SJSA1 (cell line): ENCODE measurements around the gene GLB1L3. TPM values are rescaled to one million over a fixed set of nuclear protein-coding genes. Genes with fewer than 3 reads are reported as not detected.
"Not testable (repeated sequence)": the region's sequence is repeated elsewhere in the genome, so short reads cannot be mapped to it uniquely, and the experiment has no call there.

Experiments used
- DNase-seq, 2 experiments: peaks; one replicate each; pipeline ENCODE4 v3.0.0-alpha.2; 2015 to 2020; ENCODE audit warnings: low spot score in 2 of 2, low read depth in 1 of 2
- H3K27ac ChIP-seq: fragments of 250-450 bp; sonication (Bioruptor Pico); 2 replicates; pipeline ENCODE4 v1.5.1; 2020; ENCODE audit warnings: mild to moderate bottlenecking, moderate library complexity
- H3K27me3 ChIP-seq: fragments of 250-450 bp; sonication (Bioruptor Pico); replicated peaks from 2 replicates; pipeline ENCODE4 v1.5.1; 2020; ENCODE audit warnings: mild to moderate bottlenecking, moderate library complexity
- H3K36me3 ChIP-seq: fragments of 250-450 bp; sonication (Bioruptor Pico); 2 replicates; pipeline ENCODE4 v1.5.1; 2020; ENCODE audit warnings: mild to moderate bottlenecking
- H3K4me1 ChIP-seq: fragments of 250-450 bp; sonication (Bioruptor Pico); replicated peaks from 2 replicates; pipeline ENCODE4 v1.6.1; 2021; ENCODE audit warnings: mild to moderate bottlenecking
- H3K4me3 ChIP-seq: fragments of 250-450 bp; sonication (Bioruptor Pico); 2 replicates; pipeline ENCODE4 v1.5.1; 2020; ENCODE audit warnings: mild to moderate bottlenecking
- H3K9me3 ChIP-seq: fragments of 250-450 bp; sonication (Bioruptor Pico); replicated peaks from 2 replicates; pipeline ENCODE4 v1.5.1; 2020; ENCODE audit warnings: mild to moderate bottlenecking
- total RNA-seq: library from RNA; depleted of rRNA; stranded (reverse); fragments of >200 nt; shearing (Covaris generic); gene quantifications from 2 replicates; pipeline ENCODE4 v1.2.3, GENCODE V29; 2014

GLB1L3 gene
- total RNA-seq, 1 experiment from 2014 or later, result not detected

GRCh38 chr11:134275188-134275533 lies 1.0 kb upstream of the GLB1L3 start:
- H3K27me3 ChIP-seq, result peaks cover 27% of the 10 kb centered on the region
- no peak overlapping the region for H3K4me3 ChIP-seq
- H3K36me3 ChIP-seq, result no peaks in the 10 kb centered on the region
- H3K4me1 ChIP-seq, result no peaks in the 10 kb centered on the region
- DNase-seq, result no peak
- H3K9me3 ChIP-seq, result no peaks in the 10 kb centered on the region
- H3K27ac ChIP-seq, result no peak overlapping the region

DNA sequence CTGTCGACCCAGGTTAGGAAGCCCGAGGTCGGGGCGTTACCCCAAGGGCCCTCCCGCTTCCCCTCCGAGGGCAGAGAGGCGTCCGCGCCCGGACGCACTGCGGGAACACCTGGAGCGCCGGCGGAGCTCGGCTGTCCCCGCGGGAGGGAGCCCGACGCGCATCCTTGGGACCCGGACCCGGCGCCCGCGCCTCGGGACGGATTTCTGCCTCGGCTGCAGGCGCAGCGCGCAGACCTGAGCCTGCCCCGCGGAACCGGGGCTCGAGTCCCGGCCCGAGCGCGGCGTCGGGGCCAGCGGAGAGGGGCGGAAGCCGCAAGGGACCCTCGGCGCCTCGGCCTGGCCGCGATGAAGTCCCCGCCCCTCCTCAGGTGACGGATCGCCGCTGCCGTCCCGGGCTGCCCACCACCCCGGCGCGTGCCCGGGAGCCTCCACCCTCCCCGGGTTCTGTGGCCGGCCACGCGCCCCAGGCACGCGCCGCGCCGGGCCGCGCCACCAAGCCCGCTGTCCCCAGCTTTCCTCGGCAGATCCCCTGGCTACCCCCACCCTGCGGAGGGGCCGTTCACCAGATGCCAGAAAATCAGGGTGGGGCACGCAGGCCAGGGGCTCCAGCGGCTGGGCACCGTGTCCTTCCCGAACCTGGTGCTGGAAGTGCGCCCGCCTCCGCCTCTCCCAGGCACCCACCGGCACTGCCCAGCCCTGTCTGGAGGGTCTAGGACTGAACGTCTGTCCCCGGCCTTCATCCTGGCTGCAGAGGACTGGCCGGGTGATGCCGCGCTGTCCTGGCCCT lies 410 bp downstream of the GLB1L3 start:
- Histone ChIP-seq H3K27me3 (peaks cover 29% of the 10 kb centered on the region), H3K4me1 (no peaks in the 10 kb centered on the region), H3K4me3 (no peak overlapping the region), H3K36me3 (no peaks in the 10 kb centered on the region), H3K27ac (no peak overlapping the region), H3K9me3 (no peaks in the 10 kb centered on the region)
- DNase-seq, result no peak

- Histone ChIP-seq H3K4me3 (no peak overlapping the region), H3K36me3 (no peaks in the 10 kb centered on the region), H3K9me3 (no peaks in the 10 kb centered on the region), H3K27me3 (peaks cover 29% of the 10 kb centered on the region), H3K4me1 (no peaks in the 10 kb centered on the region), H3K27ac (no peak overlapping the region)
- no peak for DNase-seq
Measured at GRCh38 chr11:134277183-134278001, 1.2 kb downstream of the GLB1L3 start.

DNA sequence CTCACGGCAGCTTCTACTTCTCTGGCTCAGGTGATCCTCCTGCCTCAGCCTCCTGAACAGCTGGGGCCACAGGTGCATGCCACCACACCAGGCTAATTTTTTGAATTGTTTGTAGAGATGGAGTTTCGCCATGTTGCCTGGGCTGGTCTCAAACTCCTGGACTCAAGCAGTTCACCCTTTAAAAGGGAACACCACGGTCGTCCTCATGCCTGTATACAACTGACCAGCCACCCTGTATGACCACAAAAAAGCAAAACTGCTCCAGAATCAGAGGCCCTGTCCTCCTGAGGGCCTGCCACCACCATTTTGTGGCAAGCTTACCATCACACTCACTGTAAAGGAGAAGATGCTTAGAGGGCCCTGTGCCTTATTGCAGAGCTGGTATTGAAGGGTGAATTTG lies 2.2 kb downstream of the GLB1L3 start:
- Histone ChIP-seq H3K27ac (no peak overlapping the region), H3K4me3 (no peak overlapping the region), H3K9me3 (no peaks in the 10 kb centered on the region), H3K4me1 (no peaks in the 10 kb centered on the region), H3K27me3 (peaks cover 29% of the 10 kb centered on the region), H3K36me3 (no peaks in the 10 kb centered on the region)
- no peak for DNase-seq

GRCh38 chr11:134281635-134282034 lies 5.5 kb downstream of the GLB1L3 start:
- not testable (repeated sequence) for H3K4me1 ChIP-seq, H3K9me3 ChIP-seq, H3K36me3 ChIP-seq, H3K27ac ChIP-seq, H3K4me3 ChIP-seq, DNase-seq
- H3K27me3 ChIP-seq, result peaks cover 14% of the 10 kb centered on the region

DNA sequence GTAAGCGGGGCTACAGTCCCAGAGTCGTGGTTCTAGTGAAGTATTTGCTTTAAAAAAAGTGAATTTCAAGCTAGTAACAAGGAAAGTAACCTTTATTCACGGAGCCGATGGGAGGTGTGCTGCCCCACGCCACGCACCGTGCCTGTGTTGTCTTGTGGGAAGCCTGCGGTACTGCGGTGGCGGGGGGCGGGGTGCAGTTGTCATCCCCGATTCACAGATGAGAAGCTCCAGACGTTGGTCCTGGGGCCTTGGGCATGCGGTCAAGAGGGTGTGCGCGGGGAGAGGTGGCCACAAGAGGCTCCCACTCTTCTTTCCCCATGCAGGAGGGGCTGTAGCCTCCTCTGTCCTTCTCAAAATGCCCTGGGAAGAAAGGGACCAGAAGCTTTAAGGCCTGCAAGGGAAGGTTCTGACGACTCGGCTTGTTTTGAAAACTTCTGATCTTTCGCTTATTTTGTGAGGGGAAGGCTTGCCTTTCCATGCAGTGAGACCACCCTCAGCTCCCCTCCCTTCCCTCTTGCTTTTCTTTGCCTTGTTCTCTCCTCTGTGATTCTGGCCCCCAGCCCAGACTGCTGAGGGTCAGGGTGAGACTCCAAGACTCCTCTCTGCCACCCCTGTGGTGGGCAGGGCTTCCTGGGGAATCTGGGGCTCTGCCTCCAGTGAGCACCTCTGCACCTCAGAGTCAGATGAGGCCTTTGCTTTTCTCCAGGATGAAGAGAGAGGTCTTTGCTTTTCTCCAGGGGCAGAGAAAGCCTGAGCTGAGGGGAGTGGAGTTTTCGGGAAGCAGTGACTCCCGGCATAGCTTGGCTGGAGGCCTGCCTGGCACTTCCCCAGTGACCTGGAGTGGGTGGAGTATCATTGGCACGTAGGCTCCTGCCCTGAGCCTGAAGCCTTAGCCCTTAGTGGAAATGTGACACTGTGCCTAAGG lies 6.2 kb downstream of the GLB1L3 start:
- DNase-seq, result no peak
- Histone ChIP-seq H3K4me1 (no peaks in the 10 kb centered on the region), H3K27me3 (peaks cover 8% of the 10 kb centered on the region; the same call in 1 of the 2 replicates), H3K36me3 (no peaks in the 10 kb centered on the region), H3K27ac (no peak overlapping the region), H3K4me3 (no peak overlapping the region), H3K9me3 (no peaks in the 10 kb centered on the region)

- no peak for DNase-seq
- no peaks in the 10 kb centered on the region for H3K9me3 ChIP-seq
- no peak overlapping the region for H3K4me3 ChIP-seq
- no peaks in the 10 kb centered on the region for H3K4me1 ChIP-seq
- peaks cover 6% of the 10 kb centered on the region; the same call in 1 of the 2 replicates for H3K27me3 ChIP-seq
- no peaks in the 10 kb centered on the region for H3K36me3 ChIP-seq
- no peak overlapping the region for H3K27ac ChIP-seq
Measured at GRCh38 chr11:134283461-134284230, 7.5 kb downstream of the GLB1L3 start.

GRCh38 chr11:134284349-134284748 lies 8.2 kb downstream of the GLB1L3 start:
- H3K4me3 ChIP-seq, DNase-seq, H3K9me3 ChIP-seq, H3K27me3 ChIP-seq, H3K36me3 ChIP-seq, H3K4me1 ChIP-seq, H3K27ac ChIP-seq: not testable (repeated sequence)

GRCh38 chr11:134287561-134287960 lies 11.4 kb downstream of the GLB1L3 start:
- H3K9me3 ChIP-seq, result no peaks in the 10 kb centered on the region
- DNase-seq, result no peak
- no peak overlapping the region for H3K4me3 ChIP-seq
- H3K4me1 ChIP-seq, result no peaks in the 10 kb centered on the region
- no peak overlapping the region for H3K27ac ChIP-seq
- no peaks in the 10 kb centered on the region for H3K27me3 ChIP-seq
- H3K36me3 ChIP-seq, result no peaks in the 10 kb centered on the region

GRCh38 chr11:134288486-134288885 lies 12.3 kb downstream of the GLB1L3 start:
- no peak overlapping the region for H3K27ac ChIP-seq
- no peaks in the 10 kb centered on the region for H3K36me3 ChIP-seq
- no peaks in the 10 kb centered on the region for H3K9me3 ChIP-seq
- no peaks in the 10 kb centered on the region for H3K4me1 ChIP-seq
- H3K4me3 ChIP-seq, result no peak overlapping the region
- no peak for DNase-seq
- H3K27me3 ChIP-seq, result no peaks in the 10 kb centered on the region

GRCh38 chr11:134289167-134289566 lies 13.0 kb downstream of the GLB1L3 start:
- DNase-seq, result no peak
- Histone ChIP-seq H3K9me3 (no peaks in the 10 kb centered on the region), H3K27me3 (no peaks in the 10 kb centered on the region), H3K4me3 (no peak overlapping the region), H3K4me1 (no peaks in the 10 kb centered on the region), H3K36me3 (no peaks in the 10 kb centered on the region), H3K27ac (no peak overlapping the region)

- Histone ChIP-seq H3K4me1 (no peaks in the 10 kb centered on the region), H3K27ac (no peak overlapping the region), H3K27me3 (no peaks in the 10 kb centered on the region), H3K36me3 (no peaks in the 10 kb centered on the region), H3K9me3 (no peaks in the 10 kb centered on the region), H3K4me3 (no peak overlapping the region)
- DNase-seq, result no peak
Measured at GRCh38 chr11:134289789-134290188, 13.6 kb downstream of the GLB1L3 start.

DNA sequence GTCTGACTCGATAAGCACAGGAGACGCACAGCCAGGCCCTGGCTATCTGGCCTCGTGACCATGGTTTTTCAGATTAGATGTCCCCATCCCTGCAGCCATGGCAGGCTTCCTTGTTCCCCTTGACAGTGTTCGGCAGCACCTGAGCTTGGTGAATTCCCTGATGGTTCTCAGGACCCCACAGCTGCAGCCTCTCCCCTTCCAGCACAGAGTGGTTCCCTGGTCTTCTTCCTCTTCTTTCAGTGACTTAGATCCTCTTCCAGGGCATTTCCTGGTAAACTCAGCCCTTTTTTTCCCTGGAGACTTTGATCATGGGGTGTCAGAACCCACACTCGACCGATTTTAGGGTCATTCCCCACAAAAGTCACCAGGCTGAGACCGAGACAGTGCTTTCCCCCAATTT lies 14.5 kb downstream of the GLB1L3 start:
- no peak overlapping the region for H3K27ac ChIP-seq
- no peaks in the 10 kb centered on the region for H3K36me3 ChIP-seq
- no peaks in the 10 kb centered on the region for H3K27me3 ChIP-seq
- no peaks in the 10 kb centered on the region for H3K9me3 ChIP-seq
- H3K4me1 ChIP-seq, result no peaks in the 10 kb centered on the region
- H3K4me3 ChIP-seq, result no peak overlapping the region
- DNase-seq, result no peak
